DOHH2 (cell line): ENCODE data around the gene PRDM15.
A peak's percentile ranks its signal among the peaks of the same experiment; 100 is the strongest.

Experiments used
- CTCF ChIP-seq: fragments of 200-600 bp; sonication (generic); IDR thresholded peaks from one replicate; pipeline ENCODE4 v1.5.1; 2014; ENCODE audit warnings: antibody characterized with exemption, mild to moderate bottlenecking, low read depth, low read length; ENCODE audit not compliant: poor library complexity, severe bottlenecking
- EZH2phosphoT487 ChIP-seq: fragments of 200-600 bp; sonication (generic); IDR thresholded peaks from 2 replicates; pipeline ENCODE4 v1.6.1; 2017; ENCODE audit warnings: borderline replicate concordance, mild to moderate bottlenecking, antibody characterized with exemption, low read length, moderate library complexity, mixed read lengths

- TF ChIP-seq EZH2phosphoT487 (no peak), CTCF (peak; percentile 62)
These were observed 2.1 kb downstream of the PRDM15 start for GRCh38 chr21:41876928-41877652.
